Measurements from ENCODE around the gene RARRES1. TPM values are rescaled to one million over a fixed set of nuclear protein-coding genes. Genes with fewer than 3 reads are reported as not detected.

The RARRES1 gene
- total RNA-seq: 100 to 1,000 TPM in 1 of 2 donors, 10 to 100 TPM in 1; 10.0 to 291 TPM

GRCh38 chr3:158731938-158732855 lies at the start of gene RARRES1:
RARRES1 (minus strand) TSS chr3:158732457; CDS start chr3:158732415, 42 bp downstream.
- peaks cover 0 to 24% of the 10 kb centered on the region in 2 donors for H3K4me1 ChIP-seq
- H3K36me3 ChIP-seq: no peaks in the 10 kb centered on the region
- H3K4me3 ChIP-seq: peak within 1 kb of the TSS; percentile 55 to 69
- peaks cover 0 to 9% of the 10 kb centered on the region in 2 donors for H3K9me3 ChIP-seq
- peak in 1 of 2 donors; percentile 55 for TF ChIP-seq CTCF (IDR thresholded peaks at IDR 0.05)
- DNase-seq (ENCODE audit: low spot score): no peak
- H3K27me3 ChIP-seq: no peaks in the 10 kb centered on the region
- peak within 1 kb of the TSS; percentile 67 to 82 for H3K27ac ChIP-seq

- Histone ChIP-seq H3K4me1 (no peaks in the 10 kb centered on the region), H3K27ac (no peak overlapping the region), H3K4me3 (no peak overlapping the region), H3K9me3 (no peaks in the 10 kb centered on the region), H3K27me3 (no peaks in the 10 kb centered on the region), H3K36me3 (no peaks in the 10 kb centered on the region)
- no peak for TF ChIP-seq CTCF (IDR thresholded peaks at IDR 0.05)
- no peak for DNase-seq (ENCODE audit: low spot score)
These were observed 49.6 kb upstream of the RARRES1 start for GRCh38 chr3:158781849-158782248.

GRCh38 chr3:158781191-158781590 lies 48.9 kb upstream of the RARRES1 start:
- Histone ChIP-seq H3K27ac (no peak overlapping the region), H3K36me3 (no peaks in the 10 kb centered on the region), H3K4me1 (no peaks in the 10 kb centered on the region), H3K27me3 (no peaks in the 10 kb centered on the region), H3K9me3 (no peaks in the 10 kb centered on the region), H3K4me3 (no peak overlapping the region)
- TF ChIP-seq CTCF (IDR thresholded peaks at IDR 0.05): no peak
- no peak for DNase-seq (ENCODE audit: low spot score)

- TF ChIP-seq CTCF (IDR thresholded peaks at IDR 0.05): no peak
- no peak for DNase-seq (ENCODE audit: low spot score)
- no peak overlapping the region for H3K27ac ChIP-seq
- no peak overlapping the region for H3K4me3 ChIP-seq
- no peaks in the 10 kb centered on the region for H3K4me1 ChIP-seq
- H3K36me3 ChIP-seq: no peaks in the 10 kb centered on the region
- H3K9me3 ChIP-seq: no peaks in the 10 kb centered on the region
- no peaks in the 10 kb centered on the region for H3K27me3 ChIP-seq
These were observed 48.5 kb upstream of the RARRES1 start for GRCh38 chr3:158780766-158781165.

GRCh38 chr3:158777161-158777873 lies 45.1 kb upstream of the RARRES1 start:
- DNase-seq (ENCODE audit: low spot score): no peak
- H3K36me3 ChIP-seq: no peaks in the 10 kb centered on the region
- no peak overlapping the region for H3K27ac ChIP-seq
- no peaks in the 10 kb centered on the region for H3K27me3 ChIP-seq
- no peak overlapping the region for H3K4me3 ChIP-seq
- H3K9me3 ChIP-seq: no peaks in the 10 kb centered on the region
- no peak for TF ChIP-seq CTCF (IDR thresholded peaks at IDR 0.05)
- peaks cover 0 to 6% of the 10 kb centered on the region in 2 donors for H3K4me1 ChIP-seq

Measured in right atrium auricular region (tissue), 2 donors.